Mesenteric fat pad (tissue), 1 donor: ENCODE data around the gene MACC1. TPM values are rescaled to one million over a fixed set of nuclear protein-coding genes. Genes with fewer than 3 reads are reported as not detected.
"Not testable (repeated sequence)": the region's sequence is repeated elsewhere in the genome, so short reads cannot be mapped to it uniquely, and the experiment has no call there.

Experiments used
- DNase-seq: peaks from one replicate; pipeline ENCODE4 v3.0.0-alpha.2; 2020; ENCODE audit warnings: low spot score
- total RNA-seq: library from RNA; stranded (reverse); fragmentation: NEBNext Ultra II Directional; extraction: Animal tissue kit (Norgen Biotek cat#: 25700); gene quantifications from one replicate; pipeline ENCODE4 v1.2.1, GENCODE V29; 2021
- donor health status: DM: yes; HTN: yes; CAD: no.

MACC1 gene
- total RNA-seq, 1 donor from 2014 or later: 7.4 TPM

- not testable (repeated sequence) for DNase-seq
Measured at GRCh38 chr7:20207811-20208210, 9.4 kb downstream of the MACC1 start.

- DNase-seq: no peak
Measured at GRCh38 chr7:20206104-20206896, 10.9 kb downstream of the MACC1 start.

- no peak for DNase-seq
Measured at GRCh38 chr7:20203316-20203715, 13.9 kb downstream of the MACC1 start.

- DNase-seq: no peak
Measured at GRCh38 chr7:20201380-20201779, 15.8 kb downstream of the MACC1 start.

GRCh38 chr7:20200971-20201370 is 16.2 kb downstream of the MACC1 start:
- no peak for DNase-seq

GRCh38 chr7:20200361-20200760 is 16.8 kb downstream of the MACC1 start:
- no peak for DNase-seq

- no peak for DNase-seq
Measured at GRCh38 chr7:20199015-20199737, 18.0 kb downstream of the MACC1 start.

GRCh38 chr7:20198260-20198659 is 18.9 kb downstream of the MACC1 start:
- no peak for DNase-seq

GRCh38 chr7:20197837-20198236 is 19.3 kb downstream of the MACC1 start:
- DNase-seq: no peak

GRCh38 chr7:20197125-20197748 is 19.9 kb downstream of the MACC1 start:
- DNase-seq: no peak

- no peak for DNase-seq
Measured at GRCh38 chr7:20194343-20194995, 22.7 kb downstream of the MACC1 start.

- no peak for DNase-seq
Measured at GRCh38 chr7:20193873-20194272, 23.3 kb downstream of the MACC1 start.

- no peak for DNase-seq
Measured at GRCh38 chr7:20193242-20193777, 23.9 kb downstream of the MACC1 start.

- DNase-seq: no peak
Measured at GRCh38 chr7:20191391-20191869, 25.8 kb downstream of the MACC1 start.

GRCh38 chr7:20190560-20191390 is 26.4 kb downstream of the MACC1 start:
- DNase-seq: no peak

- DNase-seq: no peak
Measured at GRCh38 chr7:20189852-20190251, 27.3 kb downstream of the MACC1 start.

- no peak for DNase-seq
Measured at GRCh38 chr7:20188567-20188966, 28.6 kb downstream of the MACC1 start.

- DNase-seq: not testable (repeated sequence)
Measured at GRCh38 chr7:20187850-20188249, 29.3 kb downstream of the MACC1 start.

- DNase-seq: no peak
Measured at GRCh38 chr7:20185988-20186387, 31.2 kb downstream of the MACC1 start.

- DNase-seq: no peak
Measured at GRCh38 chr7:20183086-20183485, 34.1 kb downstream of the MACC1 start.
